ENCODE results near the gene CNN2.
A peak's percentile ranks its signal among the peaks of the same experiment; 100 is the strongest.

CNN2 gene

DNA sequence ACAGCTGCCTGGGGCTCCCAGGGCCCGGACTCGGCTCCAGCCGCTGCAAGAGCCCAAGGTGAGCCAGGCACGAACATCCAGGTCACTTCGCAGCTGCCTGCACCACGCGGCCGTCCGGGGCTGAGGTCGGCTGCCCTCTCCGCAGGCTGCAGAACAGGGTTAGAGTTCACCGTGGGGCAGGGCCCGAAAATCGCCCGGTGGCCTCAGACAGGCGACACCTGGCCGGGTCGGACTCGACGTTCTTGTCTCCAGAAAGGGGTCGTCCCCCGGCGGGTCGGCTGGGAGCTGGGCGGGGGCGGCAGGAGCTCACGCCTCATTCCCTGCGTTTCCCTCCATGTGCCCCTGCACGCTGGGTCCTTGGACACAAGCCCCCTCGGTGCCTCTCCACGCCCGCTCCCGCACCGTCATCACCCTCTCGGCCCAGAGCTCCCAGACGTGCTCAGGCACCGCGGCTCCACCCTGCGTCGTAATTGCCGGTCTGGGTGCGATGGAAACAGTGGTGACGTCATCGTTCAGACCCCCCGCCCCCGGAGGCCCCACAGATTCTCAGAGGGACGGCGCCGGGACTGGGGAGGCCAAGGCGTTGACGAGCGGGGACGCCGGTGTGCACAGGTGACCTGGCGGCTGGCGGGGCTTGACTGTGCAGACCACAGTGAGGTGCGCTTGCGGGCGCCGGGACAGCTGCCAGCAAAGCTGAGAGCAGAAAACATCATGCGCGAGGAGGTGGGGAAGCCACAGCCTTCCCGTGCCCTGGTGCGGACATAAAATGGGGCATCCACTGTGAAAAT lies 30.2 kb upstream of the CNN2 start:
- TF ChIP-seq, protein P1, sequence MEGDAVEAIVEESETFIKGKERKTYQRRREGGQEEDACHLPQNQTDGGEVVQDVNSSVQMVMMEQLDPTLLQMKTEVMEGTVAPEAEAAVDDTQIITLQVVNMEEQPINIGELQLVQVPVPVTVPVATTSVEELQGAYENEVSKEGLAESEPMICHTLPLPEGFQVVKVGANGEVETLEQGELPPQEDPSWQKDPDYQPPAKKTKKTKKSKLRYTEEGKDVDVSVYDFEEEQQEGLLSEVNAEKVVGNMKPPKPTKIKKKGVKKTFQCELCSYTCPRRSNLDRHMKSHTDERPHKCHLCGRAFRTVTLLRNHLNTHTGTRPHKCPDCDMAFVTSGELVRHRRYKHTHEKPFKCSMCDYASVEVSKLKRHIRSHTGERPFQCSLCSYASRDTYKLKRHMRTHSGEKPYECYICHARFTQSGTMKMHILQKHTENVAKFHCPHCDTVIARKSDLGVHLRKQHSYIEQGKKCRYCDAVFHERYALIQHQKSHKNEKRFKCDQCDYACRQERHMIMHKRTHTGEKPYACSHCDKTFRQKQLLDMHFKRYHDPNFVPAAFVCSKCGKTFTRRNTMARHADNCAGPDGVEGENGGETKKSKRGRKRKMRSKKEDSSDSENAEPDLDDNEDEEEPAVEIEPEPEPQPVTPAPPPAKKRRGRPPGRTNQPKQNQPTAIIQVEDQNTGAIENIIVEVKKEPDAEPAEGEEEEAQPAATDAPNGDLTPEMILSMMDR (IDR thresholded peaks at IDR 0.05; ENCODE audit: insufficient read depth, missing control alignments), result no peak
- FAIRE-seq (no peak), DNase-seq (ENCODE audit: insufficient read length, low spot score) (peak; percentile 95)

DNA sequence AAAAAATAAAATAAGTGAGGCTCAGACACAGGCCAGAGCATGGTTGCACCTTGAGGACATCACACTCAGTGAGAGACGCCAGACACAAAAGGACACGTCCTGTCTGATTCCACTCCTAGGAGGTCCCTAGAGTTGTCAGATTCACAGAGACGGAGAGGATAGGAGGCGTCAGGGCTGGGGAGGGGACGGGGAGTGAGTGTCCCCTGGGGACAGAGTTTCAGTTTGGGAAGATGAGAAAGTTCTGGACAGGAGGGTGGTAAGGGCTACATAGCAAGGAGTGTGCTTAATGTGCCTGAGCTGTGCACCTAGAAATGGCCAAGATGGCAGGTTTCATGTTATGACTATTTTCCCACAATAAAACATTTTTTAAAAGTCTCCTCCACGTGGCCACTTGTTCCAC lies 28.3 kb upstream of the CNN2 start:
- no peak for DNase-seq (ENCODE audit: insufficient read length, low spot score)
- no peak for FAIRE-seq
- TF ChIP-seq, protein P1 (IDR thresholded peaks at IDR 0.05; ENCODE audit: insufficient read depth, missing control alignments), result no peak

DNA sequence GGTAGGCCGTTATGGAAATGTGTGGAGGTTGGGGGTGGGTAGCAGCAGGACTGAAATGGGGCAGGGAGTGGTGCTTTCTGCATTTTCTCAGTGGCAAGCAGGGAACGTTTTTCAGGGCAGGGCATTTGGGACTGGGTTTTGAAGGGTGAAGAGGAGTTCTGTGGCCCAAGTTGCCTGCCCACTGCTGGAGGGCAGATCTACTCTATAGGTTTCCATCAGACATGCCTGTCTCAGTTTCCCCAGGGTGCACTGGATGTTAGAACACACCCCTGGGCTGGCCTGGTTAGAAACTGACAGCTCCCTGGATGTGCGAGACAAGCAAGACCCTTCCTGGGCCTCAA lies 27.1 kb upstream of the CNN2 start:
- no peak for DNase-seq (ENCODE audit: insufficient read length, low spot score)
- FAIRE-seq, result no peak
- TF ChIP-seq, protein P1 (IDR thresholded peaks at IDR 0.05; ENCODE audit: insufficient read depth, missing control alignments), result no peak

DNA sequence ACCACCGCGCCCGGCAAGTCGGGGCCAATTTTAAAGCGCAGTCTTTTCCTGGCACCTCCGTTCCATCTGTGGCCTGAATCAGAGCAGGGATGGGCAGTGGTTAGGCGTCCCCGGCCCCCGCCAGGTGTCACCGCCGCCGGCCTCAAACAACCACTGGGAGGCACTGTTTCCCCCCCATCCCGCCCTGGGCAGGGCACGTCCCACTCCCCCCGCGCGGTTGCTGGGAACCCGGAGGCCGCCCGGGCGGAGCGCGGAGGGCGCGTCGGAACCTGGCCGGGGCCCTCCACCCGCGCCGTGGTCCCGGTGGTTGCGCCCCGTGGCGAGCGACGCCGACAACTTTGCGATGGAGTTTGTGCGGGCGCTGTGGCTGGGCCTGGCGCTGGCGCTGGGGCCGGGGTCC lies 26.3 kb upstream of the CNN2 start, which contains the start of gene GRIN3B:
GRIN3B (plus strand) TSS at position 325 of the 400 bp plus-strand sequence; CDS start at position 344, 19 bp downstream.
- DNase-seq (ENCODE audit: insufficient read length, low spot score) (peak; percentile 94), FAIRE-seq (no peak)
- TF ChIP-seq, protein P1 (IDR thresholded peaks at IDR 0.05; ENCODE audit: insufficient read depth, missing control alignments), result peak; percentile 50

DNA sequence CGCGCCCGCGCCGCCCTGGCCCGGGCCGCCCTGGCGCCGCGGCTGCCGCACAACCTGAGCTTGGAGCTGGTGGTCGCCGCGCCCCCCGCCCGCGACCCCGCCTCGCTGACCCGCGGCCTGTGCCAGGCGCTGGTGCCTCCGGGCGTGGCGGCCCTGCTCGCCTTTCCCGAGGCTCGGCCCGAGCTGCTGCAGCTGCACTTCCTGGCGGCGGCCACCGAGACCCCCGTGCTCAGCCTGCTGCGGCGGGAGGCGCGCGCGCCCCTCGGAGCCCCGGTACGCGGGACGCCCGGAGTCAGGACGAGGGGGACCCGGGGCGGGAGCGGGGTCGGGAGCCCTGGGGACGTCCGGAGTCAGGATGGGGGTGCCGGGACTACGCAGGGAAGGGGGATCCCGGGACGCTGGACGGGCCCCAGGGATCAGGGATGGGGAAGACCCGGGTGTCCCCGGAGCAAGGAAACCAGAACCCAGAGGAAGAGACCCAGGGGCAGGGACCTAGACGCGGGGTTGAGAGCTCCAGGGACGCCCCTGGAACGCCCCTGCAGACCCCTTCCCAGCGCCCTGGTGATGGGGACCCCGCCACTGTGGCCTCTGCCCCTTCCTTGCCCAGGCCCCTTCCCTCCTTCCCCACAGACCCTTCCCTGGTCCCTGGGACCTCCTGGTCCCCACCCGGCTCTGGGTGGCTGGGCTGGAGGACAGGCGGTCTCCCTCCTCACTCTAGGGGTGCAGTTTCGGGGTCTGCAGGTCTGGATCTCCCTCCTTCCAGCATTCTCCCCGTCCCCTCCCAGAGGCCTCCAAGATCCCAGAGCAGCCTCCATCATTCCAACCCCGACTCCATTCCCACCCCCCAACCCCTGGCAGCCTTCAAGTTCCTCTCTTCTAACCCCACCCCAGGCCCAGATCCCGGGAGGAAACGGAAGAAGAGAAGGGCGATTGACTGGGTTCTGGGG lies 25.5 kb upstream of the CNN2 start:
- FAIRE-seq, result no peak
- DNase-seq (ENCODE audit: insufficient read length, low spot score), result peak; percentile 60
- TF ChIP-seq, protein P1 (IDR thresholded peaks at IDR 0.05; ENCODE audit: insufficient read depth, missing control alignments), result no peak

DNA sequence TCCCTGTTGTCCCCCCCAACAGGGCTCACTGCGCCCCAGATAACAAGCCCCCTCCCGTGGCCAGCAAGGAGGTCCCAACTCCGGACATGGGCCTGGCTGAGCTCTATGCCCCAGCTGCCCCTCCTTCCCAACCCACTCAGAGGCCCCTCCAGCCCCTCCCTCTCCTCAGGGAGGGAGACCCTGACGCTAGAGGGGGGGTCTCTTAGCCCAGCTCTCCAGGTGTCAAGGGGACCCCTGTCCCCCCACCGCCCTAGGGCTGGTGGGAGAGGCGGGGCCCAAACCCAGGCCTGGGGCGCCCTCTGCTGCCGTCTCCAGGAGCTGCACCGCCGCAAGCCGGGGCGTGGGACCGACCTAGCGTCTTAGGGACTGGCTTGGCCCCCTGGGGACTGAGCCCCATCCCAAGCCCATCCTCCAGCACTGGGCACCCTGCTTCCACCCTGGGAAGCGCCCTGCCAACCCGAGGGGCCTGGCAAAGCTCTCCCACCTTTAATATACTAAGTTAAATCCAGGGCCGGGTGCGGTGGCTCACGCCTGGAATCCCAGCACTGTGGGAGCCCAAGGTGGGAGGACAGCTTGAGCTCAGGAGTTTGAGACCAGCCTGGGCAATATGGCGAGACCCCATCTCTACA lies 24.8 kb upstream of the CNN2 start:
- DNase-seq (ENCODE audit: insufficient read length, low spot score), result peak; percentile 81
- TF ChIP-seq, protein P1 (IDR thresholded peaks at IDR 0.05; ENCODE audit: insufficient read depth, missing control alignments), result peak; percentile 74
- no peak for FAIRE-seq
